ENCODE measurements around the gene CHKA.

CHKA gene

DNA sequence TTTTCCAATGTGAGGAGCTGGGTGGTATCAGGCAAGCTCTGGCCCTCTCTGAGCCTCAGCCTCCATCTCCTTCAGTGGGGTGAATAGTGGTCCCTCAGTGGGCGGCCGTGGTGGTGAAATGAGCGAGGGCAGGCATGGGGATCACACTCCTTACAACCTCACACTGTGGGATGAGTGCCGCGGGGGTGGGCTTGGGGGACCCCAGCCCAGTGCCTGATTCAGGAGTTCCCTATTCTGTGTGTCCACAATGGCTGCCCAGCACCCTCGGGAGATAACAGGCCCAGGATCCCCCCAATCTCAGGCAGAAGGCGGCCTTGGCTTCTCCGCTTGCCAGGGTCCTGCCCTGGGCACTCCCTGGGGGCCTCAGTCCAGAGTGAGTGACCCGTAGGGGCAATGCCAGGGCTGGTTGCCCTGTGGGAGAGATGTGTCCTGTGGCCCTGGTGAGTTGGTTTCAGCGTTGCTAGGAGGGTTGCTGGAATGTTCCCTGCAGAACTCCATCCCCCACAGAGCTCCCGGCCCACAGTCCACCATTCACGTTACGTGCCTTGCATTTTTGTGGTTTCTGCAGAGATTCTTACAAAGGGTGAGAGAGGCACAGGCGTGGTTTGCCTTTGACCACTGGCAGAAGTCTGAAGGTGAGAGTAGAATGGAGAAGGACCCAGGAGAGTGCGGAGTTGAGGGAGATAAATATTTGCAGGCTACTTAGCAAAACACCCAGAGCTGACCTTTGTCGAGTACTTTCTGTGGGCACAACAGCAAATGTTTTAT lies 108.2 kb downstream of the CHKA start:
- no peak for DNase-seq

DNA sequence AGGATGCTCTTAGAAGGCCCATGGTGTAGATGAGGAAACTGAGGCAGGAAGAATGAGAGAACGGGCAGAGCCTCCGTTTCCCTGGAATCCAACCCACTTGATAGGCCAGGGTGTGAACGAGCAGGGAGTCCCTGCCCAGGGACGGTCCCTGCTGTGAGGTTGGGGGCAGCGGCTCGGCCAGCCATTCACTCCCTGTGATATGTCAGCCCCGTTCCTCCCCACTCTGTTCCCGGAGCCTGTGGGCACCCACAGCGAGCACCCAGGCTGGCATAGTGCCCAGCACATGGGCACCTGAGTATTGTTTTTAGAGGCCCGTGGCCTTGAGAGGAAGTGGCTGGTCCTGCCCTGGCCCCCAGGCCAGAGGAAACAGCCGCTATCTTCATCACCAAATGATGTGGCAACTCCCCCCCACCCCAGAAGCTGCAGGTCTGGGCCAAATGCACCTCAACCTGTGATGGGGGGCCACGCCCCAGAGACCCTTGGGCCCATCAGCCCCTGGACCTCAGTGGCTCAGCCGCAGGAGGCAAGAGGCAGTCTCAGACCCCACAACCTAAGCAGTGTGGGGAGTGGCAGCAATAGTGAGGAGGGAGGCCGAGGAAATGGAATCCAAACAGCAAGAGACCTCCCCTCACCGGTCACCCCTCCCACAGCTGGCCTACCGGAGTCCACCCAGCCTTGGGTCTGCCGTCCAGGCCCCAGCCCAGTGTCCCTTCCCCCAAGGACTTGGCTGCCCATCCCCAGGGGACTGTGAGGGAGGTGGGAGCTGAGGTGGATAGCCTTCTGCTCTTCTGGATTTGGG lies 108.9 kb downstream of the CHKA start:
- DNase-seq = no peak

DNA sequence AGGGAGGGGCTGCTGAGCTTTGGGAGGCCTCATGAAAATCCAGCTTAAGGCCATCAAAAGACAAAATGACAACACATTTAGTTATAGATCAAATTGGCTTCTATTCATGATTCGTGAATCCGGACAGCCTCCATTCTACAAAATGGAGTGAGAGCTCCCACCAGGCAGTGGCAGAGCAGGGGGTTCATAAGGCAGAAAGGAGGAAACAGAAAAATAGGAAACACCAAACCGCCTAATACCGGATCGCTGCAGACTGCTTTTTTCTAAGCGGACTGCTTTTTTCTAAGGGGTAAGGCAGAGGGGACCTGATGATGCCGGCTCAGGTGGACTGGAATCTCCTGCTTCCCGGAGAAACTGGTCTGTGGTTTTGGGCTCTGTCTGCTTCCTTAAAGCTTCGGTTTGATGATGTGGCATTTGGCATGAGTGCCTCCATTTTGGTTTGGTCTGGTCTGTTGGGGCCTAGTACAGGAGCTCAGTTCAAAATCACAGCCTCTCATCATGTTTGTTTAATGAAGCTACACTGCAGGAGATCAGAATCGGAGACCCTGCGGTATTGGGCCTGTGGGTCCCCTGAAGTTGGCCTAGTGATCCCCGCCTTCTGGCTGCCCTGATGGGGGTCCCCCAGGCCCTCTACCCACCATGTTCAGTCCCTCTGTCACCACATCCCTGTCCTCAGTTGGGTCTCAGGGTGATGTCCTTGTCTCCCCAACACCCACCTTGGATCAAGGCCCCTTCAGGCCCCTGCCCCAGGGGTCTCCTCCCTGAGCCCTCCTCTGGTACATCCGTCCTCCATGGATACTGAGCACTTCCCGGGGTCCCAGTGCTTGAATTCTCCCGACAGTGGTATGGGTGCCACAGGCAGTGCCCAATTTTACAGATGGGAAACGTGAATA lies 109.9 kb downstream of the CHKA start:
- no peak for DNase-seq

DNA sequence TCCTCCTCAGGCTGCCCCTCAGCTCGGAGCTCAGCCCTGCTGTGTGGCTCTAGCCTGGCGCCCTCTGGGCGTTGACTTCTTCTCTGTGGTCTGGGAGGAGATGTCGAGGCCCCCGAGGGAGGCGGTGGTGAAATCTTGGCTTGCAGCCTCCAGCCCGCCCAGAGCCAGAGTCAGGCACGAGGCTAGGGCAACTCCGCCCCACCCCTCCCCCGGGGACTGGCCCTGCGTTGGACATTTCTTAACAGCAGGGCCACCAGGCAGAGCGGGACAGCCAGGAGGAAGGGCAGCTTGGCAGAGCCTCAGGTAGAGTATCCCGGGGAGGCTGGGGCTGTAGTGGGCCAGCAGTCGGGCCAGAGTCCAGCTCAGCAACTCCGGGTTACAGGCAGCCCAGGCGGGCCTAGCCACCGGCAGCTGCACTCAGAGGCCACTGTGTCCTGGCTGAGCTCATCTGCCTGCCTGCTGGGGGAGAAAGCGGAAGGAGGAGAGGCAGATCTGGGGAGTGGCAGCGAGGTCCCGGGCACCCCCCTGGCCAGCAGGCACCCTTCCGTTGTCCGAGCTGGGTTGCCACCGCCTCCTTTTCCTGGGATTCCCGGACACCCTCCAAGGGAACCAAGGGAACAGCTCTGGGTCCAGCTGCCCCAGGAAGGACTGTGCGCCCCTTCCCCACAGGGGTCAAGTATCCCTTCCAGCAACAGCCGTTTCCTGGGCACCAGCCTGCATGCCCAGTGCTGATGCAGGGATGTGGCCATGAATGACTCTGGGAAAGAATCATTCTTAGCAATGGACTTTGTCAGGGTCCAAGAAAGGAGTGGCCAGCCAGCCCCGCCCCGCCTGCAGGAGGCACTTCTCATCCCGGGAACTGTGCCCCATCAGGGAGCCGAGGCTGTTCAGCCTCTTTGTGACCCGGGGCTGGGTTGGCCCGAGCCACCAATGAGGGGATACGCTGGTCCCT lies 110.8 kb downstream of the CHKA start, which contains the start of gene ALDH3B1:
Gene ALDH3B1 (plus strand): TSS at position 238 of the 952 bp plus-strand sequence. CDS start 4,971 bp downstream, outside the sequence.
- no peak for DNase-seq

DNA sequence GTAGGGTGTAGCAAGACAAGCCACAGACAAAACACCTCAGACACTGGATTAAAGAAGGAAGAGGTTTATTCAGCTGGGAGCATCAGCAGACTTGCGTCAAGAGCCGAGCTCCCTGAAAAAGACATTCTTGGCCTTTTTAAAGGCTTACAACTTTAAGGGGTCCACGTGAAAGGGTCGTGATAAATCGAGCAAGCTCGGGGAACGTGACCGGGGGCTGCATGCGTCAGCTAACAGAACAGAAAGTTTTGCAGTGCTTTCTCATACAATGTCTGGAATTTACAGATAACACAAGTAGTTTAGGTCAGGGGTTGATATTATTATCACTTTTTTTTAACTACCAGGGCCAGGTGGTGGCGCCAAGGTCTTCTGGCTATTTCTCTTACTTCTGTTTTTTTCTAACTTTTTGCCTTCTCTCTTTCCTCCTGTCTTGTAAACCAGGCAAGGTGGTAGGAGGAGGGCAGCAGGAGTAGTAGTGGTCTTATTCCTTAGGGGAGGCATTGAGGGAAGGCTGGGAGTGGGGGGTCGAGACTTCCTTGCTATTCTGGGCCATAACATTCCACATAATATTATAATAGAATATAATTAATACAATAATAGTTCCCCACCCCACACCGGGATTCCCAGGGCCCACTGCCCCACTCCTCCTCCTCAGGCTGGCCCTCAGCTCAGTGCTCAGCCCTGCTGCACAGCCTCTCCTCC lies 111.6 kb downstream of the CHKA start:
- DNase-seq = peak; percentile 9

DNA sequence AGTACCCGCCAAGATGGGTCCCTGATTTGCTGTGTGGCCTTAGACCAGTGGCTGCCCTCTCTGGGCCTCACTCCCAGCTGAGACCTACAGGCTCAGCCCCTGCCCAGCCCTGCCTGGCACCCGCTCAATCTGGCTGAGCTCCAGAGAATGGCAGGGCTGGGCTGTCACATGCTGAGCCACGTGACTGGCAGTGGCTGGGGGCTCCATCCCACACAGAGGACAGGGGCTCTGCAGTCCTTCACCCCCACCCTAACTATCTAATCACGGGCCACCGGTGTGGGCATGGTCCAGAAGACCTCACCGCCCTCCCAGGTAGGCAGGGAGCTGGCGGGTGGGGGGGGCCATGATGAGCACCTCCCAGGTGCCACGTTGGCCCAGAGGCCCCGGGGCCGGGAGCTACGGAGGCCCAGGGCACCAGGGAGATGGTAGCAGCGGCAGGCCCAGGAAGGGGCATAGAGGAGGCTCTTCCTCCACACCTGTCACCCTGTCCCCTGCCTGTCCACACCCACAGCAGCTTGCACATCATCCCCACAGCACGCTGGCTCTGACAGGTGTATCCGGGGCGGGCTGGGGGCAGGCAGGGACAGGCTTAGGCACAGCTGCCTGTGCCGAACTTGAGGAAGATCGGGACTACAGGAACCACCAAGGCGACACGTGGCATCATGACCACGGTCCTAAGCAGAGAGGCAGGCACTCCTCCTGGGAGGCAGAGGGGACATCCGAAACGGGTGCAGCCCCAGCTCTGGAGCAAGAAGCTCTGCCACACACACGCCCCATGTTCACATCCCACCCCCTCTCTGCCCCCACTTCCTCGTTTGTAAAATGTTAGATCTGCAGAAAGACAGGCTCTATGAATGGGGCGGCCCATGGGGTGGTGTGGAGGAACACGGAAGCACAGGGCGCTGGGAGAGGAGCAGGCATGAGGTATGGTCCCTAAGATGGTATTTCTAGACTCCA lies 112.5 kb downstream of the CHKA start:
- peak; percentile 79 for DNase-seq

DNA sequence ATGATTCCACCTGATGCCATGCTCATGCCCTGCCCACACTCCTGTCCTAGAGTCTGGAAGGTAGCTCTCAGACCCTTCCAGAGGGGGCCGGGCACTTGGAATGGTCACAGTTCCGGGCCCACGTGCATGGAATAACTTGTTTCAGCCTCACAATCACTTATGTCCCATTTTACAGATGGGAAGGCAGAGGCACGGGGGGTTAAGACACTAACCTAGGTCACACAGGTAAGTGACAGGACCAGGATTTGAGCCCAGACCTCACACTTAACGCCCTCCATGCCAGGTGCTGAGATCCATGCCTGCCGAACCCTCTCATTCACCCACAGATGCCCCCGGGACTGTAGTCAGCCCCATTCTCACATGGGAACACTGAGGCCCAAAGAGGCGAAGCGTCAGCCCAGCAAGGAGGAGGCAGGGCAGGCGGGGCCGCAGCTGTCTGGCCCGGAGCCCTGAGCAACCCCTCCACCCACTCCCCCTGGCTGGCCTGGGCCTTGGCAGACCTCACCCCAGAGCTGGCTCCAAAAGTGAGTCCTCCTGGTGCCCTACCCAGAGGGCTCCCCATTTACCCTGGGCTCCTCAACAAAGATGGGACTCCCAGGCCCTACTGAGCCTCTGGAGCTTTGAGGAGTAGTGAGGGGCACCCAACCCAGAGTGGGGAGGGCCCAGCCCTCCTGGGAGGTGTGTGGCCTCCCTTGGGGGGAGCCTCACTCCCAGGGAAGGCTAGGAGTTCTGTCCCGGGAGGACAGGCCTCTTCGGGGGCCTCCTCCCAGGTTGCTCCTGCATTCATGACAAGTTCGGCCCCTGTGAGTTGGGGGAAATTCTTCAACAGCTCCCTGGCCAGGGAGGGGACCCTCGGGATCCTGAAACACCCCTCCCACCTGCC lies 113.4 kb downstream of the CHKA start:
- no peak for DNase-seq

DNA sequence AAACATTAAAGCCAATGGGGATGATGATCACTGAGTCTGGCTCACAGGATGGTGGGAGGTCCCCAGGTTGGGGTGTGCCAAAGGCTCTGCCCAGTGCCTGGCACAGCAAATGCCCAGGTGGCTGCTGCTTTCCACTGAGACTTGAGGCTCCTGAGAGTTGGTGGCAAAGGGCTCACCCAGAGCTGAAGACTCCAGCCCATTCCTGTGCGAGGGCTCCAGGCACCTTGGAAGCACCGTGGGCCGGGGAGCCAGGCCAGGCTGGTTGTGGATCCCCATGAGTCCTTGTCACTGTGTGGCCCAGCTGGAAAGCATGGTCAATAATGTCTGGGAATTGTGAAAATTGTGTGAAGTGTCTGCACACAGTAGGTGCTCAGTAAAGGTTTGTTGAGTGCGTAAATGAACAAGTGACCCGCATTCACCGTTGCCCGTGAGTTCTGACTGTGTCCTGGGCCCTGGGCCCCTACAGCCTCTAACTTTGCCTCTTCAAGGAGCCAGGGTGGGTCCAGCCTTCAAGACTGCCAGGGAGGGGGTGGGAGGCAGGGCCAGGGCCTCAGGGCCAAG lies 114.5 kb downstream of the CHKA start:
- no peak for DNase-seq

DNA sequence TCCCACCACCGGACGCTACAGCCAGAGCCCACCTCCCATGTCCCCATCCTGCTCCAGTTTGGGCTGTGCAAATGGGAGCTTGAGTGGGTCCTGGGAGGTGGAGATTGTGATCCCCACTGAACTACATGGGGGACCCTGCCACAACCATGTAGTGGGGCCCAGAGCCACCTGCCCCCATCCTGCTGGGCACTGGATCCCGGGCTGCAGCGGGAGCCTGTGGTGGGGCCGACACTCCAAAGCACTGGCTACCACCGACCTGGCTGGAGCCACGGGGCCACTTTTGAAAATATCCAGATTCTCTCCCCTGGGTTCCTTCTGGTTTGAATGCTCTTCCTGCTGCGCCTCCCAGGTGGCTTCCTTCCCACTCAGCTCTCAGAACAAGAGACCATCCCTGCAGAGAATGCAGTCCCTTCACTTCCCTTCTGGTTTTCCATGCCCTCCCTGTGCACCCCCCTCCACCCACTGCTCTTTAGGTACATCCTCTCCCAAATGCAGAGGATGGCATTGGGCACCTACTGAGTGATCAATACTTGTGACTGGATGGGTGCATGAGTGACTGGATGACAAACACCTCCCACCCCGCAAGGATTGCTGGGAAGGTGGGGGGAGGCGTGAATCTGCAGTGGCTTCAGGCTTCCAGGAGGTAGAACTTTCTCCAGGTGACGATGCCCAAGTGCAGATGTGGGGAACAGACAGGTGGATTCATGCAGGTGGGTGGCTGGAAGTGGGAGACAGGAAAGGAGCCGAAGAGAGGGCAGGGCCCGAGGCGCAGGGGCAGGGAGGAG lies 116.4 kb downstream of the CHKA start:
- DNase-seq = no peak

DNA sequence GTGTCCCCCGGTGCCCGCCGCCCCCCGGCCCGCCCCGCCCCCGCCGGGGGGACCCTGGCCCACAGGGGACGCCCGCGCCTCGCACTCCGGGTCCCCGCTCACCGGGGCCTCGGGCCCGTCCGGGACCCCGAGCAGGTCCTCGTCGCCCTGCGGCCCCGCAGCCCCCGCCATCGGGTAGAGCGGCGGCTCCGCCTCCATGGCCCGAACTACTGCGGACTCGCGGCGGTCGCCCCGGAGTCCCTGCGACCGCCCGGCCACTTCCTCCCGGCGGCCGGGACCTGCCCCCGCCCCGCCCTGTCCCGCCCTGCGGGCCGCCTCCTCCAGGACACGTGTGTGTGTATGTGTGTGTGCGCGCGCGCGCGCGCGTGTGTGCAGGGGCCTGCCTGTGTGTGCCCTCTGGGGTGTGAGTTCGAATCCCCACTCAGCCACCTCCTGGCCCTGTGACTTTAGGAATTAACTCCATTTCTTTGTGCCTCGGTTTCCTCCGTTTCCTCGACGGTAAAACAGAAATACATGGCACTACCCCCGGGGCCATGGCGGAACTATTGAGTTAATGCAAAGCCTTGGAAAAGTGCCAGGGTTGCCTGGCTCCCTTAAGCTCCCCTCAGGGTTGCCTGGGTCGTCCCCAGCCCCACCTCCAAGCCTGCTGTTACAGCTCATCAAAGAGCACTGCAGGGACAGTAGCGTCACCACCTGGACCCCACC lies 117.2 kb downstream of the CHKA start, which contains the start of gene UNC93B1:
Gene UNC93B1 (minus strand): TSS at position 252 of the 705 bp plus-strand sequence. CDS start 54 bp downstream, at position 198.
- DNase-seq = peak; percentile 44

DNA sequence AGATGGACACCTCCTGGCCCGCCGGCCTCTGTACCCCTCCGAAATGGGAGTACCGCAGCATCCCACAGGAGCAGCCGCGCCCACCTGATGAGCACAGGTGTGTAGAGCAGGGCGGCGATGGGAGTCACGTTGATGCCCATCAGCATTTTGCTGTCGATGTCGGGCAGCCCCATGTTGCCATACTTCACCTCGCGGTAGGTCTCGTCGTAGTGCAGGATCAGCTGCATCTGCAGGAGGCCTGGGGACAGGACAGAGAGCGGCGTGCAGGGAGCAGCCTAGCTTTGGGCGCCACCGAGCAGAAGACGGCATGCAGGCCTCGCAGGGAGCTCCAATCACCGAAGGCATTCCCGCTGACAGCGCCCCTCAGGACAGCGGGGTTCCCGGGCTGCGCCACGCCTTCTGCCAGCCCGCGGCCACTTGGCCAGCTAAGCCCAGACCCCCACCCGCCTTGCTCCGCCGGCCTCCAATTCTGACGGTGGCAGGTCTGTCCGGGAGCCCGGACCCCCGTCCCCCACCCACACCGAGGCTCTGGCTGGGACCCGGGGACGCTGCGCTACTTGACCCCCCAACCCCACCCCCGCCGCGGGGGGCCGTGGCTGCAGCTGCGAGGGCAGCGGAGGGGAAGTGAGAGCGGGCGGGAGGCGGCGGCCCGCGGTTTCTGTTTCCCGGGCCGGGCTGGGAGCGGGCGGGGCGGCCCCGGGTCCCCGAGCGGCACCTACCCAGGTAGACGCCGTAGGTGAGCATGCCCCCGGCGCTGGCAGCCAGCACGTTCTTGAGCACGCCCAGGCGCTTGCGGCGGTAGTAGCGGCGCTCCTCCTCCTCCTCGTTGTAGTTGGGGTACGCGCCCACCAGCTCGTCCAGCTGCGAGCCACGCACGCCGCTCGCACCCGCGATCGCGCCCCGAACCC lies 118.0 kb downstream of the CHKA start:
- peak; percentile 21 for DNase-seq

All from NCI-H2171 treated with DMSO at 0.1 percent for 48 hours (cell line).